Measurements from ENCODE around the gene RAB27B.

RAB27B gene

GRCh38 chr18:54872681-54873080 is 44.4 kb downstream of the RAB27B start:
- no peak for DNase-seq

DNA sequence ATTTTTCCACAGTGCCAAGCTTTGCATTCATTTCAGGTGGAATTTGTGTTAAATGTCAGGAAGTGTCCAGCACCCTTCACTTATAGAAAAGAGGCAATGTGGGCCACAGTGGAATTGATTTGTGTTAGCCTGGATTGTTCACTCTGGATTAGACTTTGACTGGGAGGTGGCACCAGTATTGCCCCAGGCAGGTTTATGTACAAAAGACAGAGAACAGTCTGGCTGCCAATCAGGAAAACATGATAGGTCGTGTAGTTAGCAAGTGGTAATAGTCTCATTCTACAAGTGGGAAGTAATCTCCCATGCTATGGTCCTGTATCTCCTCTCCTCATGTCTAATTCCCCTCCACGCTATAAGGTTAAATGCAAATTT is 45.6 kb downstream of the RAB27B start:
- DNase-seq, result no peak

GRCh38 chr18:54875063-54875462 is 46.8 kb downstream of the RAB27B start:
- DNase-seq, result no peak

DNA sequence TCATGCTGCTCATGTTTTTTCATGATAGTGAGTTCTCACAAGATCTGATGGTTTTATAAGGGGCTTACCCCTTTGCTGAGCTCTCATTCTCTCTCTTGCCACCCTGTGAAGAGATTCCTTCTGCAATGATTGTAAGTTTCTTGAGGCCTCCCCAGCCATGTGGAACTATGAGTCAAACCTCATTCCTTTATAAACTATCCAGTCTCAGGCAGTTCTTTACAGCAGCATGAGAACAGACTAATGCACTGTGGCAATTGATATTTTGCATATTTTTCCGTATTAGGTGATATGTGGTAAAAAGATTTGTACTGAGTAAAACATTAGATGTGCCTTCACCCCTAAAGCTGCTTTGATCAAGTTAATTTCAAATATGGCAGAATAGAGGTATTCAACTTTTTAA is 48.8 kb downstream of the RAB27B start:
- DNase-seq, result no peak

- no peak for DNase-seq
These were observed 49.9 kb downstream of the RAB27B start for GRCh38 chr18:54878159-54878622.

DNA sequence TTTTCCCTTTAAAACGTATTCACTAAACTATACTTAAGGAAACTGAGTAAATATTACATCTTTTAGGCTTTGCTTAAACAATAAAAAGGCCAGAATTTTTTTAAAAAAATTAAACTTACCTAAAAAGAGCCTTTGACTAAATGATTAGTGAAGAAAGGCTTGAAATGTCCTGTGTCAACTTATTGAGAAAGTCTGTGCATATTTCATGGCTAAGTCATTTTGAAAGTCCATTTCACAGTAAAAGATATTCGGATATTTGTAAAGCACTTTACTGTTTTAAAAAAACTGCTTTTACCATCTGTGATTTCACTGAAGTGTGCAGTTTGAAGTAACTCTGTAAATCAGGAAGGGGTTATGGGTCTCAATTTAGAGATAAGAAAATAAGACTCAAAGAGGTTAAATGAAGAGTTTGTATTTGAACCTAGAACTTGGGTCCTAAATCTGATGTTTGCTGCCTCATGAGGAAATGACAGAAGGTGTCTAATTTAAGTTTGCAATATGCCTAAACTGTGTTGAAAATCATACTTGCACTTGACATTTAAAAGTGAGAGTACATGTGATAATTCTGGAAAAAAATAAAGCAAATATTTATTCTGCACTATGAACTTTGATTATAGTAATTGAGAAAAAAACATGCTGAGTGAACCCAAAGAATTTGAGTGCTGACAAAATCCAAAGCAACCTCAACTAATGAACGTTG is 50.5 kb downstream of the RAB27B start:
- DNase-seq, result no peak

- no peak for DNase-seq
These were observed 51.4 kb downstream of the RAB27B start for GRCh38 chr18:54879691-54880090.

GRCh38 chr18:54880395-54881105 is 52.3 kb downstream of the RAB27B start:
- no peak for DNase-seq

DNA sequence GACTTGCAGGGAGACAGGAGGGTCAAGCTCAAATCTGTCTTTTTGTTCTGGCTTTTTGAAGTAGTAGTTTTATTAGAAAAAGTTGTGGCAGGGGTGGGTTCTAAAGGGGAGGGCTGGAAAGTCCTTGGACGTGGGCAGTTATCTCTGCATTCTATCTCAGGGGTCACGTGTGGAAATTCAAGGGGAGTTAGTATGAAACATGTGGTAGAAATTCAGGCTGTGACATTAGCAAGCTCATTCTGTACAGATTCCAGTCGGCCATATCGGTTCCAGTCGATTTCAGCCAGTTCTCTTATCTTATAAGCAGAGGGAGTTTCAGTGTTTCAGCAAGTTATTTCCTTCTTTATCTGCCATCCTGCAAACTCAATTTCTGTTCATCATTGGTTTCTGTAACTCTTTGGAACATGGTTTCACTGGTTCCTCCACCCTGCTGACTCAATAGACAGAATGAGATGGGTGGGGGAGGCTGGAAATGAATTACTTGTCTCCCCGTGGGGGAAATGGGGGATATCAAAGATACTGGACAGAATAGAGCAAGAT is 53.0 kb downstream of the RAB27B start:
- DNase-seq, result no peak

DNA sequence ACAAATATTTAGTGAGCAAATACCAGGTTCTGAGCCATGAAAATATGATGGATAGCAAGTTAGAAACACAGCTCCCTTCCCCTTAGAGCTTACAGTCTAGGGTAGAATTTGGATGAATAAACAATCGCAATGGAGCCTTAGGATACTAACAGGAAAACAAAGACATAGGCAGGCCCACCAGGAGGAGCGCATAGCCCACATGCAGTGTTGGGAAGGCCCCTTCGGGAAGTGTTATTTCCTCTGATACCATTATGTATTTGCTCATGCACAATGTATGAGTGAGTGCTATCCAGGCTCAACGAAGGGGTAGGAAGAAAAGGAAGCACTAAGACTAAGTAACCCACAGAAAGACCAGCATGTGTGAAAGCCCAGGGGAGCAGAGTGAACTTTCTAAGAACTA is 54.0 kb downstream of the RAB27B start:
- no peak for DNase-seq

GRCh38 chr18:54883816-54884604 is 55.7 kb downstream of the RAB27B start:
- DNase-seq, result no peak

- DNase-seq, result no peak
These were observed 60.1 kb downstream of the RAB27B start for GRCh38 chr18:54888378-54888777.

- no peak for DNase-seq
These were observed 60.7 kb downstream of the RAB27B start for GRCh38 chr18:54888933-54889332.

DNA sequence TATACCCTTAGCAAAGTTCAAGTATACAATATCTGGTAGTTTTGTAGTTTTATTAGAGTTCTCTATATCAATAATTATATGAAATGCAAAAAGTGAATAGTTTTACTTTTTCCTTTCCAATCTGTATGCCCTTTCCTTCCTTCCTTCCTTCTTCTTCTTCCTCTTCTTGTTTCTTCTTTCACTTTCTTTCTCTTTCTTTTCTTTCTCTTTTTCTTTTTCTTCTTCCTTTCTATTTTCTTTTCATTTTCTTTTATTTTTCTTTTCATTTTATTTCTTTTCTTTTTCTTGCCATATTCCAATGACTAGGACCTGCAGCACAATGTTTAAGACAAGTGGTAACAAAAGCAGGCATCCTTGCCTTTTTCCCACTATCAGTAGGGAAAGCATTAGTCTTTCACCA is 71.2 kb downstream of the RAB27B start:
- DNase-seq, result no peak

- DNase-seq, result no peak
These were observed 72.0 kb downstream of the RAB27B start for GRCh38 chr18:54900290-54900689.

DNA sequence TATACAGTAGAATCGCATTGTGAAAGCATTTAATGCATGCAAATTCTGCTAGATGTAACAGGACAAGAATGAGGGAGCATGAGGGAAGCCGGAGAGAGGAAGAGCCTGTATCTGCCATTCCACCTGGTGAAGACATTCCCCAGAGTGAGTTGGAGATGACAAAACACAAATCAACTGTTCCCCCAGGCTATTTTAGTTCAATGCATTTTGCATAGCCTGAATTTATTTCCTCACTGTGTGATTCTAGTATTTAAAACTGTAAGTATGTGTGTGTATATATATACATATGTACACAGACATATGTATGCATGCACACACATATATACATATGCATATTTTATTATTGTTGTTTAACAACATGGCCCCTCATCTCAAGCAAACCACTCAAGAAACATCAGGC is 76.3 kb downstream of the RAB27B start:
- DNase-seq, result no peak

GRCh38 chr18:54905629-54906028 is 77.4 kb downstream of the RAB27B start:
- DNase-seq, result no peak

DNA sequence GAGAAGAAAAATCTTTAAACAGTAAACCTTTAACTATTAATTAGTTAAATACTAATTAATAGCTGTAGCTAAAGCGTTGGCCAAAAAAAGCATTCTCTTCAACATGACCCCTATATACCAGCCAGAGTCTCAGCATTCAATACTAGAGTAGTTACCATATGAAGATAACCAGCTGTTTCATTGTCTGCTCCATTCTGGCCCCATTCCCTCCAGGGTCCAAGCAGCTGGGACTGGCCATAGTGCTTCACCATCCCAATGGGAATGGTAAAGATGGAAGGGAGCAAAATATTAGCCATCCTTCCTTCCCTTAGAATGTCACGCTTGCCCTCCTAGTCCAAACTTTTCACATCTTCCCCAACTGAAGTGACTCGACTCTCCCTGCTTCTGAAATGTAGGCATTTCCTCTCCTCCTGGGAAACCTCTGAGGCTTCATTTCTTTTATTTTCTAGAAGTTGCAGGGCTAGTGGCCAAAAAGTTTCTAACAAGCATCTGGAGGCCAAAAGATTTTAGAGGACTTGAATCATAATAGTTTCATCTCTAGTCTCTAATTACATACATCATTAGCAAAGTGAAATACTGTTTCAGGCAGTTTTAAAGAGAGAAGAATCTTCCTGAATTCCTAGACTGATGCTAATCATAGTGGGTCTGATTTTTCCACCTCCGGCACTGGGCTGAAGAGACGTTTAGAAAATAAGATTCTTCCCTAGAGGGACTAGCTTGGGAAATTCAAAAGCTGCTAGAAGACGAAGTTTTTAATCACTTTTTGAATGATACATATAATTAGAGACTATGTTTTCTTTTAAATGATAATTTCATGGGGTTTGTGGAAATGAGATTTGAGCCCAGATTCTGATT is 78.3 kb downstream of the RAB27B start:
- DNase-seq, result no peak

DNA sequence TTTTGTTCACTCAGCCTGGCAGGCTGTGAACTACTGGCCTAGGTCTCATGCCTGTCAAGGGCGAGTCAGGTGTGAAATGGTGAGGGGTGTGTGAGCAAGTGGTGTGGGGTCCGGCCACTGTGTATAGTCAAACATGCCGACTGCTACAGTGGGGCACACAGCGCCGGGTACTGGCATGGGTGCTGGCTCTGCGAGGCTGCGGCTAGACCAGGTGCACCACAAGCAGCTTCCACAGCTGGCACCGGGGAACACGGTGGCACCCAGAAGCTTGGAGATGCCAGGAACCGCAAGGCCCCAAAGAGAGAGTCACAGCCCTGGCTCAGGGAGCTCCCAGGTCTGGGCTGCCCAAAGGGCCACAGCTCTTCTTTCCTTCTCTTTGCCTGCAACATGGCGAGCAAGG is 81.3 kb downstream of the RAB27B start:
- DNase-seq, result no peak

GRCh38 chr18:54910161-54910919 is 82.1 kb downstream of the RAB27B start:
- DNase-seq, result no peak

- no peak for DNase-seq
These were observed 83.3 kb downstream of the RAB27B start for GRCh38 chr18:54911551-54911950.

- DNase-seq, result no peak
These were observed 86.5 kb downstream of the RAB27B start for GRCh38 chr18:54914816-54915215.
